HG03196 (cell line): ENCODE data around the gene MYRF.

ENCODE experiments used
- ATAC-seq: cut with Tn5 transposase; IDR thresholded peaks from one replicate; pipeline ENCODE4 v1.9.1; 2021; ENCODE audit not compliant: unreplicated experiment

MYRF gene

GRCh38 chr11:61756452-61757212 lies 4.2 kb downstream of the MYRF start:
- ATAC-seq, result peak; percentile 48

GRCh38 chr11:61757213-61757862 lies 4.9 kb downstream of the MYRF start:
- ATAC-seq, result no peak

GRCh38 chr11:61760946-61761345 lies 8.5 kb downstream of the MYRF start:
- ATAC-seq, result no peak

- no peak for ATAC-seq
Observed at GRCh38 chr11:61761440-61762222, 9.2 kb downstream of the MYRF start.

GRCh38 chr11:61762223-61762615 lies 9.8 kb downstream of the MYRF start:
- no peak for ATAC-seq

- no peak for ATAC-seq
Observed at GRCh38 chr11:61762798-61763197, 10.4 kb downstream of the MYRF start.

GRCh38 chr11:61763930-61764605 lies 11.6 kb downstream of the MYRF start:
- no peak for ATAC-seq

- ATAC-seq, result no peak
Observed at GRCh38 chr11:61764606-61765260, 12.3 kb downstream of the MYRF start.

GRCh38 chr11:61765550-61766253 lies 13.3 kb downstream of the MYRF start:
- ATAC-seq, result no peak

- no peak for ATAC-seq
Observed at GRCh38 chr11:61766353-61766841, 14.0 kb downstream of the MYRF start.

GRCh38 chr11:61768376-61769076 lies 16.1 kb downstream of the MYRF start:
- ATAC-seq, result no peak

- ATAC-seq, result no peak
Observed at GRCh38 chr11:61769169-61769920, 16.9 kb downstream of the MYRF start.

GRCh38 chr11:61769946-61770683 lies 17.7 kb downstream of the MYRF start:
- no peak for ATAC-seq

- ATAC-seq, result no peak
Observed at GRCh38 chr11:61771195-61771894, 18.9 kb downstream of the MYRF start.

- no peak for ATAC-seq
Observed at GRCh38 chr11:61771985-61772455, 19.6 kb downstream of the MYRF start.

GRCh38 chr11:61773356-61773755 lies 20.9 kb downstream of the MYRF start:
- ATAC-seq, result no peak

- no peak for ATAC-seq
Observed at GRCh38 chr11:61773809-61774208, 21.4 kb downstream of the MYRF start.
